OCI-LY1 (cell line): ENCODE data around the gene NTHL1.

Source experiments
- CTCF ChIP-seq: fragments of 200-600 bp; sonication (generic), shearing (Covaris generic); IDR thresholded peaks from 2 replicates; pipeline ENCODE4 v1.5.1; 2017; ENCODE audit warnings: mild to moderate bottlenecking, antibody characterized with exemption, low read length, moderate library complexity, mixed read lengths
- EZH2 ChIP-seq: fragments of 200-600 bp; sonication (generic), shearing (Covaris generic); IDR thresholded peaks from 2 replicates; pipeline ENCODE4 v1.8.0; 2017; ENCODE audit warnings: borderline replicate concordance, mixed run types, mild to moderate bottlenecking, antibody characterized with exemption, low read length, moderate library complexity, mixed read lengths

DNA sequence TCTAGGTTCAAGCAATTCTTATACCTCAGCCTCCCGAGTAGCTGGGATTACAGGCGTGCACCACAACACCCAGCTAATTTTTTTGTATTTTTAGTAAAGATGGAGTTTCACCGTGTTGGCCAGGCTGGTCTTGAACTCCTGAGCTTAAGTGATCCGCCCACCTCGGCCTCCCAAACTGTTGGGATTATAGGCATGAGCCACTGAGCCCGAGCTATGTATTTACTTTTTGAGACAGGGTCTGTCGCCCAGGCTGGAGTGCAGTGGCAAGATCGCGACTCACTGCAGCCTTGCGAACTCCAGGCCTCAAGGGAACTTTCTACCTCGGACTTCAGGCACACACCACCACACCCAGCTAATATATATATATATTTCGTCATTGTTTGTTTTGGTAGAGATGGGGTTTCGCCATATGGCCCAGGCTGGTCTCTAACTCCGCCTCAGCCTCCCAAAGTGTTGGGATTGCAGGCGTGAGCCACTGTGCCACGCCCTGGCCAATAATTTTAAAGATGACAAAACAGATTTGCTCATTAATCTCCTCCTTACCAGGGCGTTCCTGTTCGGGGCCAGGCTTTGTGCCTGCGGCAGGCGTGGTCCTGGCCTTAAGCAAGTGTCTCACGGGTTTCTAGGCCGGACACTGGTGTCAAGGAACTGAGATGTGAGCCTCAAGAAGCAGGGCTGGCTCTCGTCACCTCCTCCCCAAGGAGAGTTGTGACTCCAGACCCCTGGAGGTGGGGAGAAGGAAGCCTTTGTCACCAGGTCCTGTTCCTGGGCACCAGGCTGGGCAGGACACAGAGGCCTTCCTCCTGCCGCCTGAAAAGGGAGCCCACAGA lies 32.3 kb downstream of the NTHL1 start:
- TF ChIP-seq EZH2 (no peak), CTCF (no peak)
